Naive thymus-derived CD4-positive, alpha-beta T cell (primary cell): ENCODE results near the gene SLC2A8. TPM values are rescaled to one million over a fixed set of nuclear protein-coding genes. Genes with fewer than 3 reads are reported as not detected.

Experiments
- ATAC-seq: fragments of 150-1000 bp; cut with Tn5 transposase; 2 replicates; pipeline ENCODE4 v1.10.0; 2021; ENCODE audit warnings: mild to moderate bottlenecking, moderate library complexity
- CTCF ChIA-PET: fragments of 350-600 bp; sonication (Branson Sonifier 250); formaldehyde crosslinking; loops from one replicate; lab custom pipeline; 2021; ENCODE audit warnings: antibody characterized with exemption; lab: Charles Lee
- POLR2A ChIA-PET: fragments of 350-600 bp; sonication (Branson Sonifier 250); formaldehyde crosslinking; loops from one replicate; lab custom pipeline; 2021; ENCODE audit warnings: antibody characterized with exemption, inconsistent platforms; lab: Charles Lee
- DNase-seq, 9 donors: peaks; one replicate each; pipeline versions ENCODE4 v3.0.0 to v3.0.0-alpha.2; 2020 to 2022; ENCODE audit warnings: mixed read lengths in 1 of 9
- H3K27ac ChIP-seq: one replicate; pipeline ENCODE4 v1.7.0; 2013; ENCODE audit warnings: mild to moderate bottlenecking, low read depth, low read length, moderate library complexity
- H3K27me3 ChIP-seq, 2 donors: one replicate each; pipeline ENCODE4 v1.7.0; 2013; ENCODE audit warnings: low read length in 2 of 2, mild to moderate bottlenecking in 2 of 2, moderate library complexity in 2 of 2; ENCODE audit not compliant: control insufficient read depth in 2 of 2, insufficient read depth in 2 of 2
- H3K36me3 ChIP-seq, 3 experiments: 1 replicate in 2 of 3; 2 replicates in 1 of 3; pipeline ENCODE4 v1.7.0; 2013; ENCODE audit warnings: low read length in 3 of 3, mild to moderate bottlenecking in 3 of 3, moderate library complexity in 1 of 3; ENCODE audit not compliant: insufficient read depth in 3 of 3, control insufficient read depth in 2 of 3
- H3K4me1 ChIP-seq, 2 donors: one replicate each; pipeline ENCODE4 v1.7.0; 2013; ENCODE audit warnings: low read length in 2 of 2, mild to moderate bottlenecking in 2 of 2, moderate library complexity in 1 of 2; ENCODE audit not compliant: control insufficient read depth in 2 of 2, insufficient read depth in 2 of 2
- H3K4me3 ChIP-seq: 2 replicates; pipeline ENCODE4 v1.7.0; 2013; ENCODE audit warnings: mild to moderate bottlenecking, low read length
- H3K9me3 ChIP-seq, 3 experiments: 1 replicate in 2 of 3; 2 replicates in 1 of 3; pipeline ENCODE4 v1.7.0; 2013; ENCODE audit warnings: low read length in 3 of 3; ENCODE audit not compliant: control insufficient read depth in 2 of 3
- H3K27ac Mint-ChIP-seq, 9 donors: one replicate each; pipeline ENCODE4 v1.8.0; 2020 to 2022; ENCODE audit warnings: mixed read lengths in 9 of 9, mild to moderate bottlenecking in 8 of 9, moderate library complexity in 5 of 9, inconsistent platforms in 2 of 9
- H3K27me3 Mint-ChIP-seq, 5 donors: one replicate each; pipeline ENCODE4 v1.8.0; 2021 to 2022; ENCODE audit warnings: mixed read lengths in 5 of 5, mild to moderate bottlenecking in 1 of 5
- H3K36me3 Mint-ChIP-seq, 5 donors: one replicate each; pipeline ENCODE4 v1.8.0; 2020 to 2022; ENCODE audit warnings: mixed read lengths in 5 of 5, mild to moderate bottlenecking in 3 of 5, inconsistent platforms in 1 of 5
- H3K4me1 Mint-ChIP-seq, 7 donors: one replicate each; pipeline ENCODE4 v1.8.0; 2020 to 2022; ENCODE audit warnings: mixed read lengths in 7 of 7, mild to moderate bottlenecking in 3 of 7, inconsistent platforms in 1 of 7
- H3K4me3 Mint-ChIP-seq, 10 donors: one replicate each; pipeline ENCODE4 v1.8.0; 2020 to 2022; ENCODE audit warnings: mild to moderate bottlenecking in 10 of 10, mixed read lengths in 10 of 10, moderate library complexity in 6 of 10, inconsistent platforms in 2 of 10
- H3K9me3 Mint-ChIP-seq, 11 donors: one replicate each; pipeline ENCODE4 v1.8.0; 2020 to 2022; ENCODE audit warnings: mixed read lengths in 11 of 11, mild to moderate bottlenecking in 4 of 11, inconsistent platforms in 1 of 11, moderate library complexity in 1 of 11
- intact Hi-C, 2 donors: fragments of 100-400 bp; cut with micrococcal nuclease; formaldehyde crosslinking; loops; one replicate each; pipeline ENCODE4 v1.15.1; 2023
- polyA plus RNA-seq, 2 donors: library from polyadenylated mRNA; unstranded; fragments of 300-500 nt; fragmentation: Illumina TruSeq; gene quantifications; one replicate each; pipeline ENCODE4 v1.2.3, GENCODE V29; 2021
- total RNA-seq, 6 experiments: library from RNA in 5 of 6; stranded (reverse) in 5 of 6; gene quantifications; 1 replicate in 5 of 6; 2 replicates in 1 of 6; pipeline ENCODE4 v1.2.3 and lab custom pipeline; 2021 to 2026

The SLC2A8 gene
- total and polyA plus RNA-seq, 7 experiments from 2014 or later, result 0.27 to 4.8 (median 1.3) TPM; not detected in 2

DNA sequence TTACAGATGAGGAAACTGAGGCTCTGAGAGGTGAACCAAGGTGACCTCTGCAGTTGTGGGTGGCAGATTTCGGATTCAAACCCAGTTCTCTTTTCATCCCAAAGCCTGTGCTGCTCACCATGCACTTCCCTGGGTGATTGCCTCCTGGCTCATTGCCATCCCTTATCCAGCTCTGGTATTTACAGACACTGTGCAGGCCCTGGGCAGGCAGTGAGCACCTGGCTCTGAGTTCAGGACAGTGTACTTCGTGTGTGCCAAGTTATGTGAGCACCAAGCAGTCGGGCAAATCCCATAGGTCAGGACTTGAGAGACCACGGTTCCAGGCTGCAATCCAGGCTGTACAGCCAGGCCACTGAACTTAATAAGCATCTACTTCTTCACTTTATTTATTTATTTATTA lies 55.7 kb downstream of the SLC2A8 start:
- ATAC-seq (no peak), DNase-seq (no peak)
- Histone ChIP-seq H3K4me1 (peaks cover 21 to 25% of the 10 kb centered on the region in 2 donors), H3K27ac (no peak overlapping the region), H3K27me3 (no peaks in the 10 kb centered on the region), H3K9me3 (no peaks in the 10 kb centered on the region), H3K36me3 (peaks cover 15 to 37% (median 22%) of the 10 kb centered on the region in 3 experiments), H3K4me3 (no peak overlapping the region)
- POLR2A ChIA-PET, result no interaction called here
- peaks cover 21 to 42% (median 38%) of the 10 kb centered on the region in 7 donors for H3K4me1 Mint-ChIP-seq
- H3K4me3 Mint-ChIP-seq, result peak overlapping the region in 9 of 10 donors; percentile 83 to 98 (median 94)
- H3K36me3 Mint-ChIP-seq, result peaks cover 5 to 39% (median 19%) of the 10 kb centered on the region in 5 donors
- peaks cover 0 to 8% (median 0%) of the 10 kb centered on the region in 11 donors for H3K9me3 Mint-ChIP-seq
- H3K27me3 Mint-ChIP-seq, result no peaks in the 10 kb centered on the region
- H3K27ac Mint-ChIP-seq, result peak overlapping the region in 4 of 9 donors; percentile 76 to 97 (median 92)
- intact Hi-C loops, result loop anchor here (5.0 to 10.0 kb wide), 6 partner anchors 115 to 825 kb away; partner anchors contain the start of genes CDK9 (in 1 of the 2), GOLGA2 (in 1 of the 2), SWI5 (in 1 of the 2) and ZBTB43 (in 1 of the 2)
- CTCF ChIA-PET, result no interaction called here

DNA sequence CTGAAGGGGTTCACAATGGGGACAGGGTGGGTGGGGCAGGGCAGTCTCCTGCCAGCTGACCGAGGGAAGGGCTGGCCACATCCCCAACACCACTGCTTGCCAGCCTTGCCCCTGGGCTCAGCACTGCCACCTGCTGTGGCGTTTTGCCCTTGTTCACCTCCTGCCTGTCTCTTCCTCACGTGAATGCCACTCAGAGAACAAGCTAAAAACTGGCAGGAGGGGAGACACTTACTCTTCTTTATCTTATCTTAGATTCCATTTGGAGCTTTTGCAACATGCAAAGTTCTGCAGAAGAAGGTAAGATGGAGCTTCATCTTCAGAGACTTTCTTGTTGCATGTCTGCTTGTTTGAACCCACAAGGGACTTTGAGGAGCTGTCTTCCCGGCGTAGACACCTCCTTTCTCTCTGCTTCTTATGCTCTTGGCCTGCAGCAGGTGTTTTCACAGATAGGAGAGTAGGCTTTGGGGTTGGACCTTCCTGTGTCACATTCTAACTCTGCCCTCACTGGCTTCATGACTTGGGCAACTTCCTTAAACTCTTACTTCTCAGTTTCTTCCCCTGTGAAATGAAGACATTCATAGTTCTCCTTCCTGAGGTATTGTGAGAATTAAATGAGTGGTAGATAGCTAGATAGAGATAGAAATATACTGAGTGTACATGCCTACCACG lies 58.5 kb downstream of the SLC2A8 start:
- CTCF ChIA-PET, result interaction anchor here (0.6 to 1.1 kb wide), 6 partner anchors 18 to 706 kb away, joined by 3 to 4 read pairs (median 3); no protein-coding TSS in a partner anchor
- Histone ChIP-seq H3K36me3 (peaks cover 0 to 23% (median 5%) of the 10 kb centered on the region in 3 experiments), H3K9me3 (no peaks in the 10 kb centered on the region), H3K4me1 (peaks cover 4 to 8% of the 10 kb centered on the region in 2 donors), H3K27me3 (no peaks in the 10 kb centered on the region), H3K27ac (no peak overlapping the region), H3K4me3 (no peak overlapping the region)
- peaks cover 5 to 22% (median 7%) of the 10 kb centered on the region in 5 donors for H3K36me3 Mint-ChIP-seq
- POLR2A ChIA-PET, result interaction anchor here (1.3 kb wide), 1 partner anchor 37 kb away, joined by 3 read pairs; no protein-coding TSS in a partner anchor
- DNase-seq (peak in 1 of 9 donors; percentile 10), ATAC-seq (peak; percentile 12)
- peaks cover 0 to 4% (median 0%) of the 10 kb centered on the region in 11 donors for H3K9me3 Mint-ChIP-seq
- H3K27me3 Mint-ChIP-seq, result no peaks in the 10 kb centered on the region
- no peak overlapping the region for H3K27ac Mint-ChIP-seq
- H3K4me3 Mint-ChIP-seq, result no peak overlapping the region
- H3K4me1 Mint-ChIP-seq, result peaks cover 2 to 17% (median 13%) of the 10 kb centered on the region in 7 donors
- intact Hi-C loops, result loop anchor here (1.0 to 10.0 kb wide), 2 partner anchors 144 to 651 kb away; partner anchors contain the start of gene ZBTB43 (in 1 of the 2)

DNA sequence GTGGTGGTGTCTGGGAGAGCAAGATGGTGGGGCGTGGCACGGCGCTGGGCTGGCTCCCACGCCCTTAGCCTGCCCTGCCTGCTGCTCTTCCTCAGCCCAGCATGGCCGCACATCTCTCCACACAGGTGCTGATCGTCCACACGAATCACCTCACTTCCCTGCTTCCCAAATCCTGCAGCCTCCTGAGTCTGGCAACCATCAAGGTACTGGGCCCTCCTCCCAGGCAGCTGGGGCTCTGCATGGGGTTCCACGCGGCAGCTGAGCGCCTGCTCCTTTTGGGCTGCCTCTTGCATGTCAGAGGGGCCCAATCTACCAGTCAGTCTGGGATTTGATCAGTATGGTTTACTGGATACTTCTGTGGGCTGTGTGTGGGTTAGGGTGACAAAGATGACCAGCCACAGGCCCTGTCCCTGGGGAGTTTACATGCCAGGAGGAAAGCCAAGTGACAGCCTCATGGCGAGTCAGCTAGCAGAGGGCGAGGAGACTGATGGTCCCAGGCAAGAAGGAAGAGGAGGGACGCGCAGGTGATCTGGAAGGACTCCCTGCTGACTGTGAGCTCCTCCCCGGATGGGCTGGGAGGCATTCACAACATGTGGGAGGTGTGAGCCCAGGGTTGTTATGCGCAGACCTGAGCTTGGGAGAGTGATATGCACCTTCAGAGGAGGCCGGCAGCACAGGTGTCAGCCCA lies 60.4 kb downstream of the SLC2A8 start:
- no peak overlapping the region for H3K27ac Mint-ChIP-seq
- DNase-seq, result no peak
- H3K27me3 Mint-ChIP-seq, result no peaks in the 10 kb centered on the region
- intact Hi-C loops, result loop anchor here in 1 of 2 donors (10.0 kb wide), 1 partner anchor 653 kb away; the partner anchor contains the start of gene ZBTB43
- H3K4me1 Mint-ChIP-seq, result peaks cover 0 to 10% (median 3%) of the 10 kb centered on the region in 7 donors
- Histone ChIP-seq H3K27ac (no peak overlapping the region), H3K36me3 (peaks cover 2 to 38% (median 5%) of the 10 kb centered on the region in 3 experiments), H3K27me3 (no peaks in the 10 kb centered on the region), H3K4me3 (no peak overlapping the region), H3K9me3 (no peaks in the 10 kb centered on the region), H3K4me1 (peaks cover 1 to 2% of the 10 kb centered on the region in 2 donors)
- ATAC-seq, result no peak
- peaks cover 7 to 37% (median 10%) of the 10 kb centered on the region in 5 donors for H3K36me3 Mint-ChIP-seq
- H3K4me3 Mint-ChIP-seq, result no peak overlapping the region
- ChIA-PET CTCF (interaction anchor here (0.7 kb wide), 1 partner anchor 100 kb away, joined by 5 read pairs; no protein-coding TSS in a partner anchor), POLR2A (no interaction called here)
- no peaks in the 10 kb centered on the region for H3K9me3 Mint-ChIP-seq

Other genes starting within 250 kb of the SLC2A8 start
- 1 to 10 TPM in 4 of 5 experiments, under 1 TPM in 1; 0.85 to 4.1 (median 2.8) TPM for gene GARNL3, start 132.4 kb upstream of the SLC2A8 start, total RNA-seq
- gene GARNL3, start 132.4 kb upstream of the SLC2A8 start, polyA plus RNA-seq, result 1 to 10 TPM in 1 of 2 donors, not detected in 1; 2.1 TPM
- 10 to 100 TPM in 3 of 5 experiments, 1 to 10 TPM in 2; 4.8 to 17.8 (median 13.6) TPM for gene ZNF79, start 27.2 kb downstream of the SLC2A8 start, total RNA-seq
- gene ZNF79, start 27.2 kb downstream of the SLC2A8 start, polyA plus RNA-seq, result 10 to 100 TPM in 1 of 2 donors, 1 to 10 TPM in 1; 5.1 to 10.8 TPM
- gene RPL12, start 54.2 kb downstream of the SLC2A8 start, total RNA-seq, result 1,000 to 10,000 TPM; 1,005 to 1,932 (median 1,675) TPM
- 1,000 to 10,000 TPM; 1,937 to 1,958 TPM for gene RPL12, start 54.2 kb downstream of the SLC2A8 start, polyA plus RNA-seq
- gene LRSAM1, start 54.3 kb downstream of the SLC2A8 start, total RNA-seq, result 10 to 100 TPM; 15.1 to 23.3 (median 19.8) TPM
- gene LRSAM1, start 54.3 kb downstream of the SLC2A8 start, polyA plus RNA-seq, result 1 to 10 TPM; 4.0 to 7.7 TPM
- 10 to 100 TPM in 4 of 5 experiments, 1 to 10 TPM in 1; 6.7 to 17.8 (median 14.1) TPM for gene STXBP1, start 215.1 kb downstream of the SLC2A8 start, total RNA-seq
- gene STXBP1, start 215.1 kb downstream of the SLC2A8 start, polyA plus RNA-seq, result 1 to 10 TPM; 3.0 to 3.3 TPM